A549 (cell line): Measurements from ENCODE around the gene SPPL3. TPM values are rescaled to one million over a fixed set of nuclear protein-coding genes. Genes with fewer than 3 reads are reported as not detected.

Experiments used
- ATAC-seq, 2 experiments: fragments of 200-7000 bp in 1 of 2; fragments of >200 bp in 1 of 2; cut with Nextera tagmentation in 1 of 2; cut with Tn5 transposase in 1 of 2; 3 replicates each; pipeline versions ENCODE4 v1.8.0 to v1.9.1; 2018 to 2020; ENCODE audit warnings: mild to moderate bottlenecking in 1 of 2, moderate library complexity in 1 of 2
- CTCF ChIA-PET: fragments of 300-600 bp; sonication (Branson Sonifier 250); formaldehyde crosslinking; extraction: SDS; loops from one replicate; lab custom pipeline; 2021; ENCODE audit warnings: antibody characterized with exemption, inconsistent platforms; lab: Yijun Ruan, JAX
- POLR2A ChIA-PET: fragments of 350-600 bp; formaldehyde crosslinking; extraction: SDS; loops from one replicate; lab custom pipeline; 2021; ENCODE audit warnings: antibody characterized with exemption, inconsistent platforms; lab: Yijun Ruan, JAX
- DNase-seq, 2 experiments: peaks; one replicate each; pipeline versions ENCODE4 v3.0.0 to v3.0.0-alpha.2; 2011 to 2016; ENCODE audit warnings: low read depth in 1 of 2, low spot score in 1 of 2
- FAIRE-seq: peaks from 2 replicates; lab custom pipeline; 2011; peaks lifted over from hg19 to GRCh38; lab: Jason Lieb, UNC
- H3K27ac ChIP-seq, 2 experiments: fragments of >200 bp; sonication (Bioruptor Twin); formaldehyde crosslinking; 3 replicates each; pipeline ENCODE4 v1.5.1; 2016 to 2017
- H3K4me1 ChIP-seq: fragments of >200 bp; sonication (Bioruptor Twin); formaldehyde crosslinking; 3 replicates; pipeline ENCODE4 v1.6.1; 2016
- H3K4me2 ChIP-seq: fragments of >200 bp; sonication (Bioruptor Twin); formaldehyde crosslinking; 3 replicates; pipeline ENCODE4 v1.6.1; 2016
- H3K4me3 ChIP-seq: fragments of >200 bp; sonication (Bioruptor Twin); formaldehyde crosslinking; 3 replicates; pipeline ENCODE4 v1.5.1; 2016
- H3K9me3 ChIP-seq: fragments of >200 bp; sonication (Bioruptor Twin); formaldehyde crosslinking; 3 replicates; pipeline ENCODE4 v1.6.1; 2016
- ATOH8 ChIP-seq: fragments of 250-450 bp; sonication (Bioruptor Pico); IDR thresholded peaks from 2 replicates; pipeline ENCODE4 v1.5.0; 2020; ENCODE audit warnings: low read depth, mild to moderate bottlenecking, moderate library complexity
- BHLHE40 ChIP-seq: IDR thresholded peaks from 2 replicates; pipeline ENCODE4 v1.6.1; 2012; ENCODE audit warnings: low read depth, low read length, inconsistent platforms
- E2F6 ChIP-seq: IDR thresholded peaks from 2 replicates; pipeline ENCODE4 v1.6.1; 2012; ENCODE audit warnings: low read depth, borderline replicate concordance
- EHF ChIP-seq: fragments of 250-450 bp; sonication (Bioruptor Pico); IDR thresholded peaks from 2 replicates; pipeline ENCODE4 v1.5.0; 2020; ENCODE audit warnings: mild to moderate bottlenecking
- EHMT2 ChIP-seq: fragments of 200-600 bp; sonication (generic); IDR thresholded peaks from 2 replicates; pipeline ENCODE4 v1.6.1; 2016; ENCODE audit warnings: antibody characterized with exemption, low read depth, mild to moderate bottlenecking, moderate library complexity
- ELK1 ChIP-seq: fragments of 150-350 bp; IDR thresholded peaks from 2 replicates; pipeline ENCODE4 v1.6.1; 2014; ENCODE audit warnings: low read depth, mild to moderate bottlenecking, low read length
- EP300 ChIP-seq, 2 experiments: fragments of >200 bp; sonication (Bioruptor Twin); formaldehyde crosslinking; IDR thresholded peaks; 2 replicates in 1 of 2; 3 replicates in 1 of 2; pipeline ENCODE4 v1.6.1; 2016 to 2017
- ESRRA ChIP-seq: fragments of 150-350 bp; IDR thresholded peaks from 2 replicates; pipeline ENCODE4 v1.6.1; 2014; ENCODE audit warnings: mild to moderate bottlenecking, low read length, borderline replicate concordance
- FOSB ChIP-seq: fragments of 250-450 bp; sonication (Bioruptor Pico); IDR thresholded peaks from 2 replicates; pipeline ENCODE4 v1.5.0; 2020; ENCODE audit warnings: mild to moderate bottlenecking, moderate library complexity
- FOSL2 ChIP-seq, 2 experiments: fragments of 450-650 bp in 1 of 2; fragments of >200 bp in 1 of 2; sonication (Bioruptor Twin) in 1 of 2; formaldehyde crosslinking; IDR thresholded peaks; 2 replicates each; pipeline versions ENCODE4 v1.5.0 to v1.6.1; 2016 to 2020; ENCODE audit warnings: mild to moderate bottlenecking in 1 of 2, moderate library complexity in 1 of 2
- FOXS1 ChIP-seq: fragments of 250-450 bp; sonication (Bioruptor Pico); IDR thresholded peaks from 2 replicates; pipeline ENCODE4 v1.5.0; 2020; ENCODE audit warnings: mild to moderate bottlenecking, moderate library complexity
- HEYL ChIP-seq: fragments of 250-450 bp; sonication (Bioruptor Pico); IDR thresholded peaks from 2 replicates; pipeline ENCODE4 v1.8.0; 2021; ENCODE audit warnings: mild to moderate bottlenecking, moderate library complexity
- HOXA7 ChIP-seq: fragments of 250-450 bp; sonication (Bioruptor Pico); IDR thresholded peaks from 2 replicates; pipeline ENCODE4 v1.5.0; 2020; ENCODE audit warnings: mild to moderate bottlenecking, moderate library complexity
- HOXB13 ChIP-seq: fragments of 250-450 bp; sonication (Bioruptor Pico); IDR thresholded peaks from 2 replicates; pipeline ENCODE4 v1.5.0; 2020; ENCODE audit warnings: low read depth, mild to moderate bottlenecking, moderate library complexity
- JUN ChIP-seq, 2 experiments: fragments of >200 bp; sonication (Bioruptor Twin); formaldehyde crosslinking; IDR thresholded peaks; 2 replicates in 1 of 2; 3 replicates in 1 of 2; pipeline ENCODE4 v1.6.1; 2016 to 2017
- JUNB ChIP-seq: fragments of >200 bp; sonication (Bioruptor Twin); formaldehyde crosslinking; IDR thresholded peaks from 2 replicates; pipeline ENCODE4 v1.6.1; 2016
- KDM5A ChIP-seq: fragments of 200-600 bp; sonication (generic); IDR thresholded peaks from 2 replicates; pipeline ENCODE4 v1.6.1; 2016; ENCODE audit warnings: antibody characterized with exemption, mild to moderate bottlenecking
- MAFK ChIP-seq: fragments of 450-650 bp; IDR thresholded peaks from 2 replicates; pipeline ENCODE4 v1.6.1; 2014; ENCODE audit not compliant: partially characterized antibody
- MAX ChIP-seq: IDR thresholded peaks from 2 replicates; pipeline ENCODE4 v1.6.1; 2012
- NFE2L2 ChIP-seq: fragments of 150-350 bp; conservative IDR thresholded peaks from 2 replicates; pipeline ENCODE4 v1.6.1; 2014; ENCODE audit warnings: low read length
- POLR2A ChIP-seq: IDR thresholded peaks from 2 replicates; pipeline ENCODE4 v1.6.1; 2012; ENCODE audit warnings: mild to moderate bottlenecking, low read length
- RCOR1 ChIP-seq: fragments of 150-350 bp; IDR thresholded peaks from 2 replicates; pipeline ENCODE4 v1.6.1; 2014; ENCODE audit warnings: antibody characterized with exemption, low read length, low read depth
- REST ChIP-seq: fragments of 200-600 bp; sonication (generic); IDR thresholded peaks from 2 replicates; pipeline ENCODE4 v1.6.1; 2016; ENCODE audit warnings: antibody characterized with exemption, mild to moderate bottlenecking, moderate library complexity
- RNF2 ChIP-seq: fragments of 200-600 bp; sonication (generic); IDR thresholded peaks from 2 replicates; pipeline ENCODE4 v1.6.1; 2016; ENCODE audit warnings: low read depth, mild to moderate bottlenecking, antibody characterized with exemption, moderate library complexity, borderline replicate concordance
- SMC3 ChIP-seq: fragments of >200 bp; sonication (Bioruptor Twin); formaldehyde crosslinking; IDR thresholded peaks from 3 replicates; pipeline ENCODE4 v1.6.1; 2018; ENCODE audit warnings: inconsistent platforms
- SREBF2 ChIP-seq: fragments of 450-650 bp; IDR thresholded peaks from 2 replicates; pipeline ENCODE4 v1.6.1; 2014; ENCODE audit warnings: mild to moderate bottlenecking, moderate library complexity
- TP53 ChIP-seq: fragments of 250-450 bp; sonication (Bioruptor Pico); IDR thresholded peaks from 2 replicates; pipeline ENCODE4 v1.5.0; 2021; ENCODE audit warnings: mild to moderate bottlenecking, moderate library complexity
- ZC3H11A ChIP-seq: fragments of 450-650 bp; IDR thresholded peaks from 2 replicates; pipeline ENCODE4 v1.6.1; 2014; ENCODE audit warnings: antibody characterized with exemption, mild to moderate bottlenecking
- ZNF302 ChIP-seq: fragments of 250-450 bp; sonication (Bioruptor Pico); IDR thresholded peaks from 2 replicates; pipeline ENCODE4 v1.9.0; 2021; ENCODE audit warnings: inconsistent platforms, mild to moderate bottlenecking, moderate library complexity
- WGBS: methylation state at CpG from one replicate; pipeline ENCODE4 v1.1.6; 2017; ENCODE audit errors: missing lambda C conversion rate; 5-methylcytosine and 5-hydroxymethylcytosine counted together
- polyA plus RNA-seq, 4 experiments: library from polyadenylated mRNA; depleted of rRNA in 3 of 4; stranded (reverse); fragments of >200 nt; fragmentation: RNase III in 1 of 4; extraction: RNeasy Plus Mini Kit Qiagen cat#74134 plus additional on column Dnase treatment in 1 of 4; gene quantifications; 2 replicates in 3 of 4; 3 replicates in 1 of 4; pipeline ENCODE4 v1.2.3, GENCODE V29; 2011 to 2017

SPPL3 gene
- polyA plus RNA-seq, 2 of the 4 experiments (the other 2 are of a cell fraction): 25.0 to 26.6 TPM

- H3K4me1 ChIP-seq: no peaks in the 10 kb centered on the region
- ChIA-PET CTCF (interaction anchor here (0.7 kb wide), 1 partner anchor 18 kb away, joined by 3 read pairs; no protein-coding TSS in a partner anchor), POLR2A (no interaction called here)
- H3K9me3 ChIP-seq: no peaks in the 10 kb centered on the region
- WGBS: 93% methylated on average over 7 of the region's 7 CpGs
- no peak overlapping the region for H3K4me2 ChIP-seq
- no peak overlapping the region for H3K4me3 ChIP-seq
- no peak for DNase-seq
- FAIRE-seq: no peak
- TF ChIP-seq REST: no peak
- no peak for TF ChIP-seq EHF
- no peak for TF ChIP-seq NFE2L2
- no peak for TF ChIP-seq MAFK
- no peak for TF ChIP-seq HEYL (CRISPR knock-in tag)
- no peak for TF ChIP-seq HOXA7 (CRISPR knock-in tag)
- no peak for TF ChIP-seq FOSB
- TF ChIP-seq ZNF302 (CRISPR knock-in tag): no peak
- no peak for TF ChIP-seq RCOR1
- no peak for TF ChIP-seq ZC3H11A
- TF ChIP-seq BHLHE40: no peak
- TF ChIP-seq RNF2: no peak
- TF ChIP-seq KDM5A: no peak
- TF ChIP-seq SREBF2: no peak
- no peak for TF ChIP-seq E2F6
- TF ChIP-seq SMC3: no peak
- TF ChIP-seq EP300 (IDR thresholded peaks at IDR 0.05): no peak
- no peak for TF ChIP-seq JUNB
- no peak for TF ChIP-seq POLR2A
- no peak for ATAC-seq
- H3K27ac ChIP-seq: no peak overlapping the region
These were observed 129.8 kb downstream of the SPPL3 start for GRCh38 chr12:120774169-120774916.

GRCh38 chr12:120771097-120771496 is 133.1 kb downstream of the SPPL3 start:
- no peaks in the 10 kb centered on the region for H3K9me3 ChIP-seq
- FAIRE-seq: no peak
- no peaks in the 10 kb centered on the region for H3K4me1 ChIP-seq
- CTCF ChIA-PET: interaction anchor here (1.0 to 1.1 kb wide), 2 partner anchors 14 to 201 kb away, joined by 3 to 4 read pairs; no protein-coding TSS in a partner anchor
- WGBS: 89% methylated on average over 11 of the region's 11 CpGs
- POLR2A ChIA-PET: no interaction called here
- H3K27ac ChIP-seq: no peak overlapping the region
- DNase-seq: no peak
- H3K4me3 ChIP-seq: no peak overlapping the region
- no peak overlapping the region for H3K4me2 ChIP-seq
- ATAC-seq: no peak
- TF ChIP-seq REST (no peak), RCOR1 (no peak), EHMT2 (no peak), TP53 (CRISPR knock-in tag) (no peak), JUN (IDR thresholded peaks at IDR 0.05) (no peak), ELK1 (no peak), ZNF302 (CRISPR knock-in tag) (no peak), MAX (no peak), ESRRA (no peak), HOXB13 (CRISPR knock-in tag) (no peak), FOXS1 (no peak), FOSL2 (IDR thresholded peaks at IDR 0.05) (no peak), FOSL2 (CRISPR knock-in tag; IDR thresholded peaks at IDR 0.05) (no peak), ATOH8 (CRISPR knock-in tag) (no peak)
